ENCODE measurements around the gene MPP3. TPM values are rescaled to one million over a fixed set of nuclear protein-coding genes. Genes with fewer than 3 reads are reported as not detected.

The MPP3 gene
- total RNA-seq, 1 experiment from 2014 or later, result 19.5 TPM

DNA sequence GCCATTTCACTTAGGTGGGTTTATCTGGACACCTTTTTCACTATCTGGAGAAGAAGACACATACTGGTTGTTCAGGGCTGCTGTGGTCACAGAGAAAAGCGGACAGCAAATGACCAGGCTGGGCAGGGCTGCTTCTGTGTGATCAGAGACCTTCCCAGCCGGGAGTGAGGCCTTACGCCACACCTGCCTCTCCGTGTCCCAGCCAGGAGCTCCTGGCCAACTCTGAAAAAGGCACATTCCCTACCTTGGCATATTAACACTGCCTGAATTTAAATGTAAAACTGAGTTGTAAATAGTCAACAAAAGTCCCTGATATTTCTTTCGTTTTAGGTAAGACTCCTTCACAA is 65.3 kb downstream of the MPP3 start:
- intact Hi-C loops (cut with micrococcal nuclease), result no loop called here
- Histone ChIP-seq H3K9me3 (ENCODE audit: control insufficient read depth in 1 of 2, insufficient read depth in 1 of 2, low read depth in 1 of 2, low read length in 2 of 2) (no peaks in the 10 kb centered on the region), H3K9ac (ENCODE audit: low read length) (no peak overlapping the region), H3K4me2 (ENCODE audit: low read length) (no peak overlapping the region), H3K9me2 (ENCODE audit: insufficient read depth) (no peaks in the 10 kb centered on the region), H3K79me2 (ENCODE audit: insufficient read depth, low read length) (no peaks in the 10 kb centered on the region), H2AFZ (ENCODE audit: low read depth, low read length, poor library complexity, severe bottlenecking) (no peak overlapping the region), H3K36me3 (ENCODE audit: control insufficient read depth in 1 of 2, insufficient read depth in 2 of 2, low read length in 2 of 2) (peaks cover 10 to 24% of the 10 kb centered on the region in 2 experiments), H3K4me3 (replicated peaks in 1 of 2; ENCODE audit: low read depth in 1 of 2, low read length in 2 of 2) (no peak overlapping the region), H3K27ac (ENCODE audit: low read depth, low read length) (no peak overlapping the region), H3K4me1 (ENCODE audit: control insufficient read depth in 1 of 2, insufficient read depth in 2 of 2, low read length in 2 of 2) (no peaks in the 10 kb centered on the region), H3K27me3 (ENCODE audit: insufficient read depth, low read length) (no peaks in the 10 kb centered on the region), H4K20me1 (ENCODE audit: insufficient read depth) (no peaks in the 10 kb centered on the region)
- POLR2A ChIA-PET, result no interaction called here
- BruUV-seq (replicated peaks), result TSS peak; percentile 27
- ATAC-seq, result no peak
- RAD21 ChIA-PET (ENCODE audit: low non-redundant PET in 1 of 2, low total read pairs in 2 of 2, uncharacterized antibody in 2 of 2, unreplicated experiment in 2 of 2), result no interaction called here
- no peak for TF ChIP-seq SRF (IDR thresholded peaks at IDR 0.05; ENCODE audit: low read depth)
- CTCF ChIA-PET, result interaction anchor here (1.1 to 3.6 kb wide), 6 partner anchors 10 to 191 kb away, joined by 3 to 47 read pairs (median 10); partner anchors contain the start of genes CD300LG and DUSP3
- no peak for DNase-seq (ENCODE audit: low read depth, low spot score)

- Histone ChIP-seq H3K36me3 (ENCODE audit: control insufficient read depth in 1 of 2, insufficient read depth in 2 of 2, low read length in 2 of 2) (peaks cover 7 to 20% of the 10 kb centered on the region in 2 experiments), H3K4me3 (replicated peaks in 1 of 2; ENCODE audit: low read depth in 1 of 2, low read length in 2 of 2) (no peak overlapping the region), H2AFZ (ENCODE audit: low read depth, low read length, poor library complexity, severe bottlenecking) (no peak overlapping the region), H3K9me2 (ENCODE audit: insufficient read depth) (no peaks in the 10 kb centered on the region), H3K27ac (ENCODE audit: low read depth, low read length) (no peak overlapping the region), H3K4me1 (ENCODE audit: control insufficient read depth in 1 of 2, insufficient read depth in 2 of 2, low read length in 2 of 2) (no peaks in the 10 kb centered on the region), H4K20me1 (ENCODE audit: insufficient read depth) (no peaks in the 10 kb centered on the region), H3K27me3 (ENCODE audit: insufficient read depth, low read length) (no peaks in the 10 kb centered on the region), H3K9ac (ENCODE audit: low read length) (no peak overlapping the region), H3K79me2 (ENCODE audit: insufficient read depth, low read length) (no peaks in the 10 kb centered on the region), H3K9me3 (ENCODE audit: control insufficient read depth in 1 of 2, insufficient read depth in 1 of 2, low read depth in 1 of 2, low read length in 2 of 2) (no peaks in the 10 kb centered on the region), H3K4me2 (ENCODE audit: low read length) (no peak overlapping the region)
- no peak for TF ChIP-seq EZH2 (IDR thresholded peaks at IDR 0.05)
- no peak for TF ChIP-seq ZFX (IDR thresholded peaks at IDR 0.05)
- no peak for TF ChIP-seq SRF (IDR thresholded peaks at IDR 0.05; ENCODE audit: low read depth)
- TF ChIP-seq TCF7L2 (IDR thresholded peaks at IDR 0.05; ENCODE audit: borderline replicate concordance, extremely low read depth, insufficient read depth, insufficient read length), result no peak
- no peak for TF ChIP-seq CEBPB (IDR thresholded peaks at IDR 0.05; ENCODE audit: low read depth)
- TF ChIP-seq SP1 (IDR thresholded peaks at IDR 0.05; ENCODE audit: low read depth), result no peak
- no peak for TF ChIP-seq YY1 (IDR thresholded peaks at IDR 0.05; ENCODE audit: extremely low read depth, insufficient replicate concordance, low read depth, low read length)
- no peak for TF ChIP-seq MAX (IDR thresholded peaks at IDR 0.05)
- TF ChIP-seq FOSL1 (IDR thresholded peaks at IDR 0.05; ENCODE audit: low read depth), result no peak
- BruUV-seq (replicated peaks), result no TSS peak
- ATAC-seq, result no peak; the same call in 1 of the 2 replicates
- intact Hi-C loops (cut with micrococcal nuclease), result no loop called here
- DNase-seq (ENCODE audit: low read depth, low spot score), result no peak
- ChIA-PET POLR2A (no interaction called here), RAD21 (ENCODE audit: low non-redundant PET in 1 of 2, low total read pairs in 2 of 2, uncharacterized antibody in 2 of 2, unreplicated experiment in 2 of 2) (no interaction called here), CTCF (interaction anchor here (1.0 to 3.6 kb wide), 7 partner anchors 11 to 190 kb away, joined by 3 to 47 read pairs (median 7); partner anchors contain the start of genes CD300LG and DUSP3)
These were observed 65.8 kb downstream of the MPP3 start for GRCh38 chr17:43767053-43767712.
